GM18870 (cell line): ENCODE data around the gene GSTA3.
"Not testable (repeated sequence)": the region's sequence is repeated elsewhere in the genome, so short reads cannot be mapped to it uniquely, and the experiment has no call there.

Experiments used
- ATAC-seq: cut with Tn5 transposase; IDR thresholded peaks from one replicate; pipeline ENCODE4 v1.9.1; 2021; ENCODE audit warnings: moderate library complexity; ENCODE audit not compliant: unreplicated experiment

The GSTA3 gene

DNA sequence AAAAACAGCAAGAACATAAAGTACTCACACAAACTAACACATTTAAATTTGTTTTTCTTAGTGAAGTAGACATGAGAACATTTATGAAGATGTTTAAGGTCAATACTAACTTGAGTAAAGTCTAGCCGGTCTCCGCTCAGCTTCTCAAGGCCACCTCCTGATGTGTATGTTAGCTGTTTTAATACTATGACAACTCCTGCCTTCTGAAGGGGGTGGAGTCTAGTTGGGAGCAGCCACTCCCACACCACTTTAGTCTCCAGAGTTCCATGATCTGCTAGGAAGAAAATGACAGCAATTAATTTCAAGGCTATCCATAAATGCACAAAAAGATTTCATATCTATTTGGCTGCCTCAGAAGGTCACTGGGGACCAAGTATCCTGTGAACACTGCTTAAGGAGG, at the start of gene GSTA3:
Gene GSTA3 (minus strand): TSS at position 168 of the 400 bp plus-strand sequence. CDS start 3,864 bp downstream, outside the sequence.
- no peak for ATAC-seq

DNA sequence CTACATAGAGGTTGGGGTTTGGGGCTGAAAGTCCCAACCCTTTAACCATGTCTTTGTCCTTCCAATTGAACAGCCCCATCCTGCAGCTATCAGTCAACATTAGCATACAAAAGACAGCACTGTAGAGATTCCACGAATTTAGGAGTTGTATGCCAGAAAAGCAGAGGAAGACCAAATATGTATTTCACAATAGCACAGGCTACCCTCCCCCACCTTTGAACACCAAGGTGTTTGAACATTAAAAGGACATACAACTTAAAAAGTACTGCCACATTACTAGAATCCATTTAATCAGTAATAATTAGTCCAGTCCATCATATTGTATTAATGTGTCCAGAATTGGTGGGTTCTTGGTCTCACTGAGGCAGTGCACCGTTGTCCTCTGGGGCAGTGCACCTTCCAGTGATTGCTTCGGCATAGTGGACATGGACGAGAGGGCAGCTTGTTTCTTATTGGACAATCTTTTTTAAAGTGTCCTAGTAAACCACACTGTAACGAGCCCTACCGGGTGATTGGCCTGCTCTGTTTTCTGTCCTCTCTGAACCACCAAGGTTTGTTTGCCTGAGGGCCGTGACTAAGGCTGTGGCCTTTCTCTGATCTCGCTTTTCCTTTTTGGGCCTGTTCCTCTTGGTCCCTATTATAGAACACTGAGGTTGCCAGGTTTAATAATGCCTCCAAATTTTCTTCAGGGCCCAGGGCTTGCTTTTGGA, 49.2 kb upstream of the GSTA3 start:
- ATAC-seq, result no peak

DNA sequence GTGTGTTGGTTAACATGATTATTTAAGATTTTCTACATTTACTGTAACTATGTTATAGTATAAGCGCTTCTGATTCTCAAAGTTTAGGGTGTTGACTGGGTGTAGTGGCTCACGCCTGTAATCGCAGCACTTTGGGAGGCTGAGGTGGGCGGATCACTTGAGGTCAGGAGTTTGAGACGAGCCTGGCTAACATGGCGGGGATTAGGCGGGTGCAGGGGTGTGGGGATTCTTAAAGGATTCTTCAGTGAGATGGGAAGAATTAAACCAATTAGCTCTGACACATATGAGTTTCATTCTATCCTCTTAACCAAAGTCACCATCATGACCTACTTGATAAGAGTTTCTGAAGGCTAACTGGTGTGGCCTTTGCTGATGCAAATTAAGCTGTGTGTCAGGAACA, 46.4 kb upstream of the GSTA3 start:
- ATAC-seq, result no peak

DNA sequence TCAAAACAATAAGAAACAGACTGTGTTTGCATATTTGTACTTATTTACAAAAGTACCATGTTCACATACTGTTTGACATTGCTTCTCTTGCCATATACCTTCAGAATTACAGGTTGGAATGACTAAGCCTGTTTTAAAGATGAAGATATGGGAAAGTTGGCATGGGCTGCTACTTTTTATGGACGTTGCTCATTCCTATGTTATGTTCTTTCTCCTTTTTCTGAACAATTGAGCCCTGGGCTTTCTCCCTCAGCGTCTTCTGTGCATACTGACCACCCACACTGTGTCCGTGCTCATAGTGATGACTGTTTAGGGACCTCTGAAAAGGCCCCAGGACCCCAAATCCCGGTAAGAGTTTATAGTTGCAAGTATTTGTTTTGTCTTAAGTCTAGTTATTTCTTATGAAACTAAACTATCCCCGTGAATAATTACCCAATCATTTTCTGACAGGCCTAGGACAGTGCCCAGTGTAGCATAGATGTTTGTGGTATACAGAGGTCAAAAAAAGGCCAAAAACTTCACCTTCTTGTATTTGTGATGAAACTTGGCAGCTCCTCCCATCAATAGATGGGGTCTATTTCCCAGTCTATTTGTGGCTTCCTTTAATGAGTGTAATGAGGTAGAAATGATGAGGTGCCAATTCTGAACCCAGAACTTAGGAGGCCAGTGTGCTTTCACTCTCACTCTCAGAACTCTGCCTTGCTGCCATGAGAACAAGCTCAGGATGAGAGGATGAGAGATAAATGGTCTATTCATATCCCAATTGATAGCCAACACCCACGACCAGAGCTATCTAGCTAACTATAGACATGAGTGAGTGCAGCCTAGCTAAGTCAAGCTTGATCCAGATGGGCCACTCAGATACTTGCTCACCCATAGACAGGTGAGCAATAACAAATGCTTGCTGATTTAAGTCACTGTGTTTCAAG, 44.7 kb upstream of the GSTA3 start:
- peak; percentile 74 for ATAC-seq

DNA sequence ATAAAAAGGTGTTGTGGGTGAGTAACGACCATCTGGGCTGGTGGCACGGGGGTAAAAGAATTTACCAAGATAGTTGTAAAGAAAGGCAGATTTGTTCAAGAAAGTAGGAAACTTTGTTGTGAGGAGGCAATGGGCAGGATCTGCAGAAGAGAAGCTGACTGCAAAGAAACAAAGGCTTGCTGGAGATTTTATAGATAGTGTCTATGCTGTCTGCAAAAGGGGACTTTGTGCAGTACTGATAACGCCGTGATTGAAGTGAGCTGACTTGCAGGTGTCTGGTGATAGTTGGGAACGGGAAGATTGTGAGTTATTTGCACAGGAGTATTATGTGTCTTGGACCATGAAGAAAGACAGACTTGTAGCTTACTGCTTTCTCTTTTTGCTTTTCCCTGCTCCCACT, 36.8 kb upstream of the GSTA3 start:
- no peak for ATAC-seq

DNA sequence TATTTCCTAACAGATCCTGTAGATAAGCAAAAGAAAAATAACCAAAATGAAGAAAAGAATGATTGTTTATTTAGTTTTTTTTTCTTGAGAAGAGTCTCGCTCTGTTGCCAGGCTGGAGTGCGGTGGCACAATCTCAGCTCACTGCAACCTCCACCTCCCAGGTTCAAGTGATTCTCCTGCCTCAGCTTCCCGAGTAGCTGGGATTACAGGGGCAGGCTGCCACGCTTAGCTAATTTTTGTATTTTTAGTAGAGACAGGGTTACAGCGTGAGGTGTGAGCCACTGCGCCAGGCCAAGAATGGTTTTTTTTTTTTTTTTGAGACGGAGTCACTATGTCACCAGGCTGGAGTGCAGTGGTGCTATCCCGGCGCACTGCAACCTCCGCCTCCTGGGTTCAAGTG, 33.3 kb upstream of the GSTA3 start:
- ATAC-seq, result not testable (repeated sequence)

DNA sequence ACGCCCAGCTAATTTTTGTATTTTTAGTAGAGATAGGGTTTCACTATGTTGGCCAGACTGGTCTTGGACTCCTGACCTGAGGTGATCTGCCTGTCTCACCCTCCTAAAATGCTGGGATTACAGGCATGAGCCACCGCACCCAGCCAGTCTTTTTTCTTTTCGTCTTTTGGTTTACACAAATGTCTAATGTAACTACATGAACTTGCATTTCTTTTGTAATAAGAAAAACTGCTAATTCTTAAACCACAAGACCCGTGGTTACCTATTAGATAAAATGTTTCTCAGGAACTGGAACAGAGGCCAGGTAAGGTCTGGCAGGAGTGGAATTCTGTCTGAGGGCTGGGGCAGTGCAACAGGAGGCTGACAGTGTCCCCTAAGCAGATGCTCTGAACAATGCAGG, 32.7 kb upstream of the GSTA3 start:
- no peak for ATAC-seq

DNA sequence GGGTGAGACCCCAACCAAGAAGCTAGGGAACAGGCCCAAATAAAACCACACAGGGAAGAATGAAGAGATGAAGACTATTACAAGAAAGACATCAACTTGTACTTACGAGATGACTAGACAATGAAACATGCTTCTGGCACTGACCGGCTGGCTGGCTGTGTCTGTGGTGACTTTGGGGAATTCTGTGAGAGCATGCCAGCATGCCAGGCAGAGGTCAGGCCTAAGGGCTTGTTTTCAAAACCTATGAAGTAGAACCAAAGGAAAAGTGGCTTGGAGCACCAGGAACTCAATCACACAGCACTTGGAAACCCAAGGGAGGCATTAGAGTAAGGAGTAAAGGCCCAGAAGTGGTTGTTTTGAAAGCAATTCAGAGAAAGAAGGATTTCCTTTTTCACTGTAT, 28.4 kb upstream of the GSTA3 start:
- no peak for ATAC-seq

DNA sequence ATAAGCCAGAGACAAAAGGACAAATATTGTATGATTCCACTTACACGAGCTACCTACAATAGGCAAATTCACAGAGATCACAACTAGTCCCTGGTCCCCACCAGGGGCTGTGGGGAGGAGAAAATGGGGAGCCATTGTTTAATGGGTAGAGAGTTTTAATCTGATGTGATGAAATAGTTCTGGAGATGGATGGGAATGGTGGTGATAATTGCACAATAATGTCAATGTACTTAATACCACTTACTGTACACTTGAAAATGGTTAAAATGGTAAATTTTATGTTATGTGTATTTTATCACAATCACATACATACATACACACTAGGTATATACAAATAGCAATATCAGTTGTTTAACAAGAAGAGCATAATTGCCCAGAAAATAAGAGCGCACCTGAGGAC, 24.3 kb upstream of the GSTA3 start:
- ATAC-seq, result no peak

DNA sequence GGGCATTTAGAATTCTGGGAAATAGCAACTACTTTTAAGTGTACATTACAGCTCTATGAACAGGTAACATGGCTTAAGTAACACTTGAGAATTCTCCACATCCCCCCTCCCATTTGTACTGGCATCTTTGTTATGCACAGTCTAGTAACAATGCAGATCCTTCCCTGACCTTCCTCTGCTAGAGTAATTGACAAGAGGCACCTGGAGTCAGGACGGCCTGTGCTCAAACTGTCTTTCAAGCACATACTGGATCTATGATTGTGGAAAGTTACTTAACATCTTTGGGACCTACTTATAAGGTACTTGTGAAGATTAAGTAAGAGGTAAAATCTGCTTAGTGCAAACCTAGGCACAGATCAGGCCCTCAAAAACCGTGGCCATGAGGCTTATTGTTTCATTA, 21.9 kb upstream of the GSTA3 start:
- no peak for ATAC-seq

DNA sequence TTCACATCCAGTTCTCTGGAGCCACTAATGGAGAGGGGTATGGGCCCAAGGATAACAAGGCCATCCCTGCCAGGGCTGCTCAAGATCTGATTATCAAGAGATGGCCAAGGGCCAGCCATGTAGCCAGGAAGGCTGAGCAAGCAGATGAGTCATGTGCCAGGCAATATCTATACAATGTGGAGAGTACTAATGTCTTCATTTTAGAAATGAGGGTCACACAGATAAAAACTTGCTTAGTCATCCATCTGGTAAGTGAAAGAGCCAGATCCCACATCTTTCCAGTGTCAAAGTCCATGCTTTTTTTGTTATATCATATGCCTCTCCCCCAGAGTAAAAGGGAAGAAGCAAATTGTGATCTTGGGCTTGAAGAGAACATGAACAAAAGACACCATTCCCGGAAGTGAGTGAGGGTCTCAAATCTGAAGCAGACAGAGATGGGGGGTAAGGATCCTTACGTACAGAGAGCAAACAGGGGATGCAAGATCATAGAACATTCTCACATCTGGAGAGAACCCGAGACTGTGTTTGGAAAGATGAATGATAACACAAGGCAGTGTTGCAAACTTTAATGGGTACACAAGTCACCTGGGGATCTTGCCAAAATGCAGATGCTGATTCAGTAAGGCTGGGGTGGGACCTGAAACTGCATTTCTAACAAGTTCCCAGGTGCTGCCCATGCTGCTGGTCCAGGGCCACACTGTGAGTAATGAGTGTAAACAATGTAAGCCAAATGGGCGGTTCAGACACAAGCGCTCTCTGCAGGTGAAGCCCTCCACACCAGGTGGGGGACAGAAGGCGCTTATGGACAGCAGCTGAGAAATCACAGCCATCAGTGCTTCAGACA, 20.0 kb upstream of the GSTA3 start:
- no peak for ATAC-seq

DNA sequence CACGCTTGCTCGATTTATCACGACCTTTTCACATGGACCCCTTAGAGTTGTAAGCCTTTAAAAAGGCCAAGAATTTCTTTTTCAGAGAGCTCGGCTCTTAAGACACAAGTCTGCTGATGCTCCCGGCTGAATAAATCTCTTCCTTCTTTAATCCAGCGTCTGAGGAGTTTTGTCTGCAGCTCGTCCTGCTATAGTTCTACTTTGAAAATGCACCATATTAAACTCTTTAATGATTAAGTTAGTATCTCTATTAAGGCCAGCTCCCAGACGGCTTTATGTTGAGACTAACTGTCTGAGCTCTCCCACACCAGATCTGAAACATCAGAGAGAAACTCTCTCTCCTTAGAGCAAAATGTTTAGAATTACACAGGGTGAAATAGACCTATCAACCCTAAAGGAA, 18.0 kb upstream of the GSTA3 start:
- no peak for ATAC-seq

DNA sequence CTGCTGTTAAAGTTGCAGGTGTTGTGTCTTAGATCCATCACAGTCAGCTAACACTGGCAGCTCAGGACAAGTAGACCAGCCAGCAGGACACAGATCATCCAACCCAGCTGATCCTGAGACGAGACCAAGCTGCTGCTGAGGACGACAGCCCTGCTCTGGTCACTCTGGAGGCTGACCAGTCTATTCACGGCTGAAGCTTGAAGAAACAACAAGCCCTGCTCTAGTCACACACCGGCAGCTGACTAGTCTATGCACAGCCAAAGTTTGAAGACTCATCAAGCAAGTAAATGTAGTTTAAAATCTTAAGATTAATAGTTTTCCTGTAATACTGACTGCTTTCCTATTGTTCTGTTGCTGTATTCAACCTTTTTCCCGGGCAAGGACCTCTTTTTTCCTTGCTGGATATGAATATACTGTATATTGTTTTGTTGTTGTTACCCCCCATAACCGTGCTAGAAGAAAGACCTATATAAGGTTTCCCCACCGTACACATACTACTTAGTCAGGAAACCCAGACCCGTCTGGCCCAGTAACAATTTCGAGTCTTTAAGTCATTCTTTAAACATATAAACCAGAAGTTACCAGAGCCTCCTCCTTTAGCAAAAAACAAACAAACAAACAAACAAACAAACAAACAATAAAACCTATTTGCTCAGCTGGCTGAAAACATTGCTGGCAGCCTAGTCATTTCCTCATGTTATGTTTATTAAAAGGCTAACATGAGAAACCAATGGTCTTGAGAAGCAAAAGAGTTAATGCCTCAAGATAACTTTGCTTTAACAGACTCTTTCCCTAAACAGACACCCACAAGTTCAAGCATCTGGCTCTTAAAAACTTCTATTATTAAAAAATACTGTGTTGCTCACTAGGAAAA, 16.7 kb upstream of the GSTA3 start:
- ATAC-seq, result no peak

DNA sequence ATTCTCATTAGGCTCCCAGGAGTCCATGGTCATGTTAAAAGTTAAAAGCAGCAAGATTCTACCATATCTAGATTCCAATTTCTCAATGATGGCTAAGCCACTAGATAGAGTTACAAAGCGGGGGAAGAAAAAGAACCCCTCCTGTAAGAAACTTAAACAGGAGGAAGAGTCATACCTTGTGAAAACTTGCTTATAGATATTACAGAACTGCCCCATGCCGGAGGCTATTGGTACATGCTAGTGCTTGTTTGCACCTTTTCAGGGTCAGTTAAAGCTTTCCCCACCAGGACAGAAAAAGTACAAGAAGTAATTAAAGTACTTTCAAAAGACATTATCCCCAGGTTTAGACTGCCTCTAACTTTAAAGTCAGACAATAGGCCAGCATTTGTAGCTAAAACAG, 15.5 kb upstream of the GSTA3 start:
- ATAC-seq, result no peak

DNA sequence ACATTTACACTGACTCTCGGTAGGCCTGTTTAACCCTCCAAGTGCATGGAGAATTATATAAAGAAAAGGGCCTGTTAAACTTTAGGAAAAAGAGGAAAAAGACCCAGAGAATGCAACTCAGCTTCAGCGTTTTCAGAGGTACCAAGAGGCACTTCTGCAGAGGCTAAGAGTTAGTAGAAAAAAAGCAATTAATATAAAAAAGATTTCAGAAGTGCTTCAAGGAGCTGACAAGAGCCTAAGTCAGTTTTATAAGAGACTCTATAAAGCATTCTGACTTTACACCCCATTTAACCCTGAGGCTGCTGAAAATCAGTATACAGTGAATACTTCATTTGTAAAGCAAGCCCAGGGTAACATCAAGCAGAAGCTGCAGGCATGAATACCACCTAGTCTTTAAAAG, 14.2 kb upstream of the GSTA3 start:
- not testable (repeated sequence) for ATAC-seq

DNA sequence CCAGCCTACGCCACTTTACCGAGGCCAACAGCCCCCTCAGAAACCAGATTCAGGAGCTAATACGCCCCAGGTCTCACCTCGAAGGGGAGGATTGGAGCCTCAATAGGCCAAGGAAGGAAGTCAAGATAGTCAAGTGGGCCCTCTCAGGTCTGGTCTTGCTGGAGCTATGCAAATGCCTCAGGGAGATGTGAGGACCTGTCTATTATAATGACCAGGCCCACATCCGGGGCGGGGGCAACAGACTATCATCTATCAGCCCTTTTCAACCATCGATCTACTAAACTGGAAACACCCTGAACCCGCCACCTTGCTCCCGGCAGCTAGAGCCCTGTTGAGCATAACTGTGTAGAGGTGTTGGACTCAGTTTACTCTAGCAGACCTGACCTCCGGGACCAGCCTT, 12.7 kb upstream of the GSTA3 start:
- ATAC-seq, result no peak

DNA sequence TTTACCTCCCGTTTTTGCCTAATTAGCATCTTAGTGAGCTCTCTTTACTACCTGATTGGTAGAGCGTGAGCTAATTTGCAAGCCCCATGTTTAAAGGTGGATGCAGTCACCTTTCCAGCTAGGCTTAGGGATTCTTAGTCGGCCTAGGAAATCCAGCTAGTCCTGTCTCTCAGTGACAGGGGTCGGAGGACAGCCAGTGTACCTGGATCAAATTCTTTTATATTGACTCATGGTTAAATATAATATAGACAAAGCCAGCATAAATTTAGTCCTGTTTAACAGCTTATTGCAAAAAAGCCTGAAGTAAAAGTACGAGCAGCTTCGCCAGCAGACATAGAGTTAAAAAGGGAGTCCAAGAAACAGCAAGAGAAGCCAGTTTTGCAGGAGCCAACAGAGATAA, 12.2 kb upstream of the GSTA3 start:
- ATAC-seq, result no peak

DNA sequence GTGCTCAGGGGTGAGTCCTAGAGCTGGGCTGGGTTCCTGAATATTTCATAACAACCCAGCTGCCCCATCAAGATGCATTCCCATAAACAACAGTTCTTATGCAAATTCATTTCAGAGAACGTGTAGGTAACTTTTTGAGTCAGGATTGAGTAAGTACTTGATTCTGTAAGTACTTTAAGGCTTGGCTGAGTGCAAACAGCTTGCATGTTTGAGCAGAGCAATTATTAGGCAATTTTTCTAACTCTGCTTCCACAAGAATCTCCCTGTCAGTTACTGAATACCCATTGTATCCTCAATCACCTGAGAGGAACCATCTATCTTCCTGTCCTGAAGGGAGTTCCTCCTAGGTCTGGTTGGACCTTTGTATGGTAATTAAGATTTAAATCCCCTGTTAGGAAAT, 10.0 kb upstream of the GSTA3 start:
- ATAC-seq, result not testable (repeated sequence)

DNA sequence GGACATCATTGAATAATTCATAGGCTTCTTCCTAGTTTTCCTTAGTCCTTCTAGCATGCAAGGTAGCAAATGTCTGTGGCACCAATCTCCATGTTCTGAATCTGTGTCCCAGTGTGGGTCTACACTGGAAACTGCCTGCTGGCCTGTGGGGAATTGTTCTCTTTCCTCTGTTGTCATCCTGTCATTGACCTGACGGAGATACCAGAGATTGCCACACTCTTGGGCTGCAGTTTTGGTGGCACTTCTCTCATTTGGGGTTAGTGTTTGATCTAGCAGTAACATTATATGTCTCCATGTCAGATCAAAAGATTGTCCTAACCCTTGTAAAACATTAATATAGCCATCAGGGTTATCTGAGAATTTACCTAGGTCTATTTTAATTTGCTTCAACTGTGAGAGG, 9.3 kb upstream of the GSTA3 start:
- ATAC-seq, result not testable (repeated sequence)

DNA sequence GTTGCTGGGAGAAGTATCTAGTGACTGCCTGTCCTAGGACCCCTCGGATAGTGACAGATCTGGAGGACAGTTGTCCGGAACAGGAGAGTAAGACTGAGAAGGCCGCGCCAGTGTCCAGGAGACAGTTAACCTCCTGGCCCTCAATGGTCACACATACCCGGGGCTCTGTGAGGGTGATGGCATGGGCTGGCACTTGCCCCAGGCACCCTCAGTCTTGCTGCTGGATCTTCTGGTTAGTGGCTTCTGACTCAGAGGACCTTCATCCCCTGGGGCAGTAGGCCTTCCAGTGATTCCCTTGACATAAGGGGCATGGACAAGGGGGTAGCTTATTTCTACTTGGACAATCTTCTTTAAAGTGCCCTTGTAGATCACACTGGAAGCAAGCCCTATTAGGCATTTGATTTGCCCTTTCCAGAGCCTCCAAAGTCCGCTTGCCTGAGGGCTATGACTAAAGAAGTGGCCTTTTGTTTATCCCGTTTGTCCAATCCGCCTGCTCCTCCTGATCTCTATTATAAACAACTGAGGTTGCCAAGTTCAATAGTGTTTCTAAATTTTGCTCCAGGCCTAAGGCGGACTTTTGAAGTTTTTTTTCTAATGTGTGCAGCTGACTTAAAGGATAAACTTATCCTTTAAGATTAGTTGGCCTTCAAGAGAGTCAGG, 8.7 kb upstream of the GSTA3 start:
- ATAC-seq, result not testable (repeated sequence)
